DOHH2 (cell line): ENCODE measurements around the gene NIM1K.

ENCODE experiments used
- EZH2phosphoT487 ChIP-seq: fragments of 200-600 bp; sonication (generic); IDR thresholded peaks from 2 replicates; pipeline ENCODE4 v1.6.1; 2017; ENCODE audit warnings: borderline replicate concordance, mild to moderate bottlenecking, antibody characterized with exemption, low read length, moderate library complexity, mixed read lengths
- TF ChIP-seq, protein P1 (sequence below): fragments of 200-600 bp; sonication (generic); IDR thresholded peaks from one replicate; pipeline ENCODE4 v1.5.1; 2014; ENCODE audit warnings: antibody characterized with exemption, mild to moderate bottlenecking, low read depth, low read length; ENCODE audit not compliant: poor library complexity, severe bottlenecking

- TF ChIP-seq, protein P1, sequence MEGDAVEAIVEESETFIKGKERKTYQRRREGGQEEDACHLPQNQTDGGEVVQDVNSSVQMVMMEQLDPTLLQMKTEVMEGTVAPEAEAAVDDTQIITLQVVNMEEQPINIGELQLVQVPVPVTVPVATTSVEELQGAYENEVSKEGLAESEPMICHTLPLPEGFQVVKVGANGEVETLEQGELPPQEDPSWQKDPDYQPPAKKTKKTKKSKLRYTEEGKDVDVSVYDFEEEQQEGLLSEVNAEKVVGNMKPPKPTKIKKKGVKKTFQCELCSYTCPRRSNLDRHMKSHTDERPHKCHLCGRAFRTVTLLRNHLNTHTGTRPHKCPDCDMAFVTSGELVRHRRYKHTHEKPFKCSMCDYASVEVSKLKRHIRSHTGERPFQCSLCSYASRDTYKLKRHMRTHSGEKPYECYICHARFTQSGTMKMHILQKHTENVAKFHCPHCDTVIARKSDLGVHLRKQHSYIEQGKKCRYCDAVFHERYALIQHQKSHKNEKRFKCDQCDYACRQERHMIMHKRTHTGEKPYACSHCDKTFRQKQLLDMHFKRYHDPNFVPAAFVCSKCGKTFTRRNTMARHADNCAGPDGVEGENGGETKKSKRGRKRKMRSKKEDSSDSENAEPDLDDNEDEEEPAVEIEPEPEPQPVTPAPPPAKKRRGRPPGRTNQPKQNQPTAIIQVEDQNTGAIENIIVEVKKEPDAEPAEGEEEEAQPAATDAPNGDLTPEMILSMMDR = no peak
- no peak for TF ChIP-seq EZH2phosphoT487
Measured at GRCh38 chr5:43273552-43273951, 81.5 kb downstream of the NIM1K start.
